Measurements from ENCODE around the gene LTBP1. TPM values are rescaled to one million over a fixed set of nuclear protein-coding genes. Genes with fewer than 3 reads are reported as not detected.

The LTBP1 gene
- total and polyA plus RNA-seq, 7 experiments from 2014 or later: 0.29 to 2.1 TPM; not detected in 5

- Mint-ChIP-seq H3K4me3 (no peak overlapping the region), H3K27me3 (peaks cover 1 to 34% (median 22%) of the 10 kb centered on the region in 5 donors), H3K27ac (no peak overlapping the region), H3K4me1 (peaks cover 0 to 5% (median 0%) of the 10 kb centered on the region in 7 donors), H3K36me3 (peaks cover 0 to 2% (median 0%) of the 10 kb centered on the region in 5 donors), H3K9me3 (peaks cover 0 to 10% (median 0%) of the 10 kb centered on the region in 11 donors)
- no peaks in the 10 kb centered on the region for H3K27me3 ChIP-seq (ENCODE audit: control insufficient read depth in 2 of 2, insufficient read depth in 2 of 2, low read length in 2 of 2)
- no peak overlapping the region for H3K4me3 ChIP-seq (ENCODE audit: low read length)
- ATAC-seq (no peak), DNase-seq (no peak)
- no peaks in the 10 kb centered on the region for H3K36me3 ChIP-seq (ENCODE audit: control insufficient read depth in 2 of 3, insufficient read depth in 3 of 3, low read length in 3 of 3)
- H3K27ac ChIP-seq (ENCODE audit: low read depth, low read length): no peak overlapping the region
- no peaks in the 10 kb centered on the region for H3K4me1 ChIP-seq (ENCODE audit: control insufficient read depth in 2 of 2, insufficient read depth in 2 of 2, low read length in 2 of 2)
- POLR2A ChIA-PET: no interaction called here
- CTCF ChIA-PET: interaction anchor here (0.6 kb wide), 1 partner anchor 140 kb away, joined by 3 read pairs; no protein-coding TSS in a partner anchor
- no peaks in the 10 kb centered on the region for H3K9me3 ChIP-seq (ENCODE audit: control insufficient read depth in 2 of 3, low read length in 3 of 3)
- intact Hi-C loops (cut with micrococcal nuclease): no loop called here
Observed at GRCh38 chr2:33335516-33335915, 388.8 kb downstream of the LTBP1 start.

- no peaks in the 10 kb centered on the region for H3K9me3 ChIP-seq (ENCODE audit: control insufficient read depth in 2 of 3, low read length in 3 of 3)
- H3K36me3 ChIP-seq (ENCODE audit: control insufficient read depth in 2 of 3, insufficient read depth in 3 of 3, low read length in 3 of 3): no peaks in the 10 kb centered on the region
- no peak overlapping the region for H3K27ac ChIP-seq (ENCODE audit: low read depth, low read length)
- POLR2A ChIA-PET: no interaction called here
- peaks cover 0 to 5% (median 0%) of the 10 kb centered on the region in 7 donors for H3K4me1 Mint-ChIP-seq
- peaks cover 2 to 34% (median 22%) of the 10 kb centered on the region in 5 donors for H3K27me3 Mint-ChIP-seq
- no peaks in the 10 kb centered on the region for H3K4me1 ChIP-seq (ENCODE audit: control insufficient read depth in 2 of 2, insufficient read depth in 2 of 2, low read length in 2 of 2)
- intact Hi-C loops (cut with micrococcal nuclease): no loop called here
- no peak overlapping the region for H3K4me3 ChIP-seq (ENCODE audit: low read length)
- no peak for DNase-seq
- no peak overlapping the region for H3K4me3 Mint-ChIP-seq
- no peak overlapping the region for H3K27ac Mint-ChIP-seq
- peaks cover 0 to 10% (median 0%) of the 10 kb centered on the region in 11 donors for H3K9me3 Mint-ChIP-seq
- H3K36me3 Mint-ChIP-seq: peaks cover 0 to 2% (median 0%) of the 10 kb centered on the region in 5 donors
- CTCF ChIA-PET: interaction anchor here (0.6 kb wide), 1 partner anchor 140 kb away, joined by 3 read pairs; no protein-coding TSS in a partner anchor
- no peaks in the 10 kb centered on the region for H3K27me3 ChIP-seq (ENCODE audit: control insufficient read depth in 2 of 2, insufficient read depth in 2 of 2, low read length in 2 of 2)
- peak; percentile 66 for ATAC-seq
Observed at GRCh38 chr2:33336036-33336625, 389.4 kb downstream of the LTBP1 start.

GRCh38 chr2:33337385-33337960, 390.7 kb downstream of the LTBP1 start:
- Histone ChIP-seq H3K4me3 (ENCODE audit: low read length) (no peak overlapping the region), H3K27ac (ENCODE audit: low read depth, low read length) (no peak overlapping the region), H3K27me3 (ENCODE audit: control insufficient read depth in 2 of 2, insufficient read depth in 2 of 2, low read length in 2 of 2) (no peaks in the 10 kb centered on the region), H3K4me1 (ENCODE audit: control insufficient read depth in 2 of 2, insufficient read depth in 2 of 2, low read length in 2 of 2) (no peaks in the 10 kb centered on the region), H3K36me3 (ENCODE audit: control insufficient read depth in 2 of 3, insufficient read depth in 3 of 3, low read length in 3 of 3) (no peaks in the 10 kb centered on the region), H3K9me3 (ENCODE audit: control insufficient read depth in 2 of 3, low read length in 3 of 3) (no peaks in the 10 kb centered on the region)
- DNase-seq: no peak
- H3K36me3 Mint-ChIP-seq: peaks cover 0 to 2% (median 0%) of the 10 kb centered on the region in 5 donors
- H3K4me1 Mint-ChIP-seq: peaks cover 0 to 5% (median 0%) of the 10 kb centered on the region in 7 donors
- ATAC-seq: no peak
- CTCF ChIA-PET: no interaction called here
- H3K9me3 Mint-ChIP-seq: peaks cover 0 to 8% (median 0%) of the 10 kb centered on the region in 11 donors
- intact Hi-C loops (cut with micrococcal nuclease): no loop called here
- H3K27me3 Mint-ChIP-seq: peaks cover 2 to 34% (median 22%) of the 10 kb centered on the region in 5 donors
- no peak overlapping the region for H3K27ac Mint-ChIP-seq
- H3K4me3 Mint-ChIP-seq: no peak overlapping the region
- POLR2A ChIA-PET: no interaction called here

- Histone ChIP-seq H3K9me3 (ENCODE audit: control insufficient read depth in 2 of 3, low read length in 3 of 3) (no peaks in the 10 kb centered on the region), H3K4me3 (ENCODE audit: low read length) (no peak overlapping the region), H3K36me3 (ENCODE audit: control insufficient read depth in 2 of 3, insufficient read depth in 3 of 3, low read length in 3 of 3) (no peaks in the 10 kb centered on the region), H3K27ac (ENCODE audit: low read depth, low read length) (no peak overlapping the region), H3K27me3 (ENCODE audit: control insufficient read depth in 2 of 2, insufficient read depth in 2 of 2, low read length in 2 of 2) (no peaks in the 10 kb centered on the region), H3K4me1 (ENCODE audit: control insufficient read depth in 2 of 2, insufficient read depth in 2 of 2, low read length in 2 of 2) (no peaks in the 10 kb centered on the region)
- POLR2A ChIA-PET: no interaction called here
- Mint-ChIP-seq H3K4me3 (no peak overlapping the region), H3K27ac (no peak overlapping the region), H3K27me3 (peaks cover 2 to 29% (median 18%) of the 10 kb centered on the region in 5 donors), H3K4me1 (peaks cover 0 to 9% (median 0%) of the 10 kb centered on the region in 7 donors), H3K36me3 (peaks cover 0 to 2% (median 0%) of the 10 kb centered on the region in 5 donors), H3K9me3 (peaks cover 0 to 8% (median 0%) of the 10 kb centered on the region in 11 donors)
- DNase-seq (no peak), ATAC-seq (no peak)
- intact Hi-C loops (cut with micrococcal nuclease): no loop called here
- CTCF ChIA-PET: no interaction called here
Observed at GRCh38 chr2:33337981-33338380, 391.2 kb downstream of the LTBP1 start.

- no peak overlapping the region for H3K4me3 ChIP-seq (ENCODE audit: low read length)
- ATAC-seq (no peak), DNase-seq (no peak)
Observed at GRCh38 chr2:33339269-33339668, 392.5 kb downstream of the LTBP1 start.

GRCh38 chr2:33340280-33340679, 393.5 kb downstream of the LTBP1 start:
- Mint-ChIP-seq H3K4me3 (no peak overlapping the region), H3K27me3 (peaks cover 2 to 16% (median 8%) of the 10 kb centered on the region in 5 donors), H3K4me1 (peaks cover 7 to 18% (median 10%) of the 10 kb centered on the region in 7 donors), H3K9me3 (peaks cover 0 to 3% (median 0%) of the 10 kb centered on the region in 11 donors), H3K27ac (peak overlapping the region in 1 of 9 donors; percentile 20), H3K36me3 (no peaks in the 10 kb centered on the region)
- no peaks in the 10 kb centered on the region for H3K9me3 ChIP-seq (ENCODE audit: control insufficient read depth in 2 of 3, low read length in 3 of 3)
- H3K36me3 ChIP-seq (ENCODE audit: control insufficient read depth in 2 of 3, insufficient read depth in 3 of 3, low read length in 3 of 3): no peaks in the 10 kb centered on the region
- ATAC-seq (no peak), DNase-seq (no peak)
- H3K27ac ChIP-seq (ENCODE audit: low read depth, low read length): no peak overlapping the region
- H3K4me1 ChIP-seq (ENCODE audit: control insufficient read depth in 2 of 2, insufficient read depth in 2 of 2, low read length in 2 of 2): no peaks in the 10 kb centered on the region
- intact Hi-C loops (cut with micrococcal nuclease): no loop called here
- no peak overlapping the region for H3K4me3 ChIP-seq (ENCODE audit: low read length)
- ChIA-PET POLR2A (no interaction called here), CTCF (no interaction called here)
- H3K27me3 ChIP-seq (ENCODE audit: control insufficient read depth in 2 of 2, insufficient read depth in 2 of 2, low read length in 2 of 2): no peaks in the 10 kb centered on the region

More at GRCh38 chr2:33339269-33339668, 392.5 kb downstream of the LTBP1 start:
- Mint-ChIP-seq H3K27ac (no peak overlapping the region), H3K27me3 (peaks cover 2 to 16% (median 8%) of the 10 kb centered on the region in 5 donors), H3K36me3 (no peaks in the 10 kb centered on the region), H3K4me3 (no peak overlapping the region), H3K4me1 (peaks cover 2 to 13% (median 5%) of the 10 kb centered on the region in 7 donors), H3K9me3 (peaks cover 0 to 4% (median 0%) of the 10 kb centered on the region in 11 donors)
- Histone ChIP-seq H3K4me1 (ENCODE audit: control insufficient read depth in 2 of 2, insufficient read depth in 2 of 2, low read length in 2 of 2) (no peaks in the 10 kb centered on the region), H3K36me3 (ENCODE audit: control insufficient read depth in 2 of 3, insufficient read depth in 3 of 3, low read length in 3 of 3) (no peaks in the 10 kb centered on the region), H3K27ac (ENCODE audit: low read depth, low read length) (no peak overlapping the region), H3K27me3 (ENCODE audit: control insufficient read depth in 2 of 2, insufficient read depth in 2 of 2, low read length in 2 of 2) (no peaks in the 10 kb centered on the region), H3K9me3 (ENCODE audit: control insufficient read depth in 2 of 3, low read length in 3 of 3) (no peaks in the 10 kb centered on the region)
- intact Hi-C loops (cut with micrococcal nuclease): no loop called here
- ChIA-PET POLR2A (no interaction called here), CTCF (no interaction called here)

Measured in naive thymus-derived CD4-positive, alpha-beta T cell (primary cell).